Muscle of arm (tissue), 12 donors: ENCODE results near the gene STK39. TPM values are rescaled to one million over a fixed set of nuclear protein-coding genes. Genes with fewer than 3 reads are reported as not detected.
A peak's percentile ranks its signal among the peaks of the same experiment; 100 is the strongest.
"Not testable (repeated sequence)": the region's sequence is repeated elsewhere in the genome, so short reads cannot be mapped to it uniquely, and the experiment has no call there.

Experiments
- DNase-seq: peaks from one replicate; pipeline ENCODE4 v3.0.0-alpha.2; 2013
- polyA plus RNA-seq, 12 donors: library from polyadenylated mRNA; unstranded; fragments of 120-200 nt; gene quantifications; one replicate each; pipeline ENCODE4 v1.2.1, GENCODE V29; 2013; ENCODE audit not compliant: insufficient read length in 12 of 12

The STK39 gene
- polyA plus RNA-seq, 12 donors, result 15.5 to 26.4 (median 21.4) TPM; not detected in 1

- DNase-seq, result no peak
Observed at GRCh38 chr2:168097431-168097830, 150.0 kb downstream of the STK39 start.

- no peak for DNase-seq
Observed at GRCh38 chr2:168096158-168096557, 151.2 kb downstream of the STK39 start.

- DNase-seq, result no peak
Observed at GRCh38 chr2:168091986-168092385, 155.4 kb downstream of the STK39 start.

- DNase-seq, result no peak
Observed at GRCh38 chr2:168090366-168091135, 156.8 kb downstream of the STK39 start.

GRCh38 chr2:168089200-168089599 is 158.2 kb downstream of the STK39 start:
- no peak for DNase-seq

- no peak for DNase-seq
Observed at GRCh38 chr2:168087401-168087800, 160.0 kb downstream of the STK39 start.

GRCh38 chr2:168086851-168087250 is 160.5 kb downstream of the STK39 start:
- no peak for DNase-seq

GRCh38 chr2:168085801-168086361 is 161.5 kb downstream of the STK39 start:
- no peak for DNase-seq

- DNase-seq, result no peak
Observed at GRCh38 chr2:168084288-168084687, 163.1 kb downstream of the STK39 start.

GRCh38 chr2:168081452-168081851 is 165.9 kb downstream of the STK39 start:
- DNase-seq, result not testable (repeated sequence)

GRCh38 chr2:168079236-168079635 is 168.2 kb downstream of the STK39 start:
- DNase-seq, result no peak

- DNase-seq, result peak; percentile 49
Observed at GRCh38 chr2:168076731-168077130, 170.7 kb downstream of the STK39 start.

- DNase-seq, result no peak
Observed at GRCh38 chr2:168075446-168075845, 171.9 kb downstream of the STK39 start.

GRCh38 chr2:168072626-168073303 is 174.6 kb downstream of the STK39 start:
- DNase-seq, result no peak

- no peak for DNase-seq
Observed at GRCh38 chr2:168064011-168064998, 183.1 kb downstream of the STK39 start.

GRCh38 chr2:168062936-168063335 is 184.5 kb downstream of the STK39 start:
- DNase-seq, result no peak

- DNase-seq, result no peak
Observed at GRCh38 chr2:168062054-168062453, 185.3 kb downstream of the STK39 start.

- no peak for DNase-seq
Observed at GRCh38 chr2:168060986-168061750, 186.2 kb downstream of the STK39 start.

GRCh38 chr2:168059758-168060157 is 187.6 kb downstream of the STK39 start:
- DNase-seq, result no peak

- no peak for DNase-seq
Observed at GRCh38 chr2:168058675-168059074, 188.7 kb downstream of the STK39 start.

GRCh38 chr2:168056242-168056787 is 191.1 kb downstream of the STK39 start:
- no peak for DNase-seq
